CD4-positive, alpha-beta T cell treated with Interferon alpha-2 for 1 hour (primary cell): ENCODE measurements around the gene PCDHGA5.
"Not testable (repeated sequence)": the region's sequence is repeated elsewhere in the genome, so short reads cannot be mapped to it uniquely, and the experiment has no call there.

Experiments
- DNase-seq, 2 donors: peaks; one replicate each; pipeline ENCODE4 v3.0.0-alpha.2; 2020 to 2022

PCDHGA5 gene

DNA sequence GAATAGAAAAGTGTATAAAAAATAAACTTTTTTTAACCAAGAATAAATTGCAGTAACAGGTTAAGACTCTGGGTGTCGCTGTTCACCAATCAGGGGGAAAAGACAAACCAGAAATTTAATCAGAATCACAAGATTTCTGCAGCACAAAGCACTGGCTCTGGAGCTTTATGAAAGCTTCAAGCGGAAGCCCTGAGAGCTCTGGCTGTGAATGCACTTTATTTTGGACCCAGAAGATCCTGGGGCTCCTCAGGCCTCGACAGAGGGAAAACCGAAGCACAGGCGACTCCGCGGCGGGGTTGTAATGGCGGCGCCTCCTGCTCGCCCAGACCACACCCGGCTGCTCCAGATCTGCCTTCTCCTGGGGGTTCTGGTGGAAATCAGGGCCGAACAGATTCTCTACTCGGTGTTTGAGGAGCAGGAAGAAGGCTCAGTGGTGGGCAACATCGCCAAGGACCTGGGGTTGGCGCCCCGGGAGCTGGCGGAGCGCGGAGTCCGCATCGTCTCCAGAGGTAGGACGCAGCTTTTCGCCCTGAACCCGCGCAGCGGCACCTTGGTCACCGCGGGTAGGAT is 9.0 kb upstream of the PCDHGA5 start, which contains the start of gene PCDHGA4:
TSS of gene PCDHGA4 (plus strand) at position 122 of the 570 bp plus-strand sequence. CDS start at position 209, 87 bp downstream.
- peak in 1 of 2 donors; percentile 19 for DNase-seq

DNA sequence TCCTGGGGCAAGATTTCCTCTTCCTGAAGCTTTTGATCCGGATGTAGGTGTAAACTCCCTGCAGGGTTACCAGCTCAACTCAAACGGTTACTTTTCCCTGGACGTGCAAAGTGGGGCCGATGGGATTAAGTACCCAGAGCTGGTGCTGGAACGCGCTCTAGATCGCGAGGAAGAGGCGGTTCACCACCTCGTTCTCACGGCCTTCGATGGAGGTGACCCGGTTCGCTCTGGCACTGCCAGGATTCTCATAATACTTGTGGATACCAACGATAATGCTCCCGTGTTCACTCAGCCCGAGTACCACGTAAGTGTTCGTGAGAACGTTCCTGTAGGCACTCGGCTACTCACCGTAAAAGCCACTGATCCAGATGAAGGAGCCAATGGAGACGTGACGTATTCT is 8.3 kb upstream of the PCDHGA5 start:
- no peak for DNase-seq

DNA sequence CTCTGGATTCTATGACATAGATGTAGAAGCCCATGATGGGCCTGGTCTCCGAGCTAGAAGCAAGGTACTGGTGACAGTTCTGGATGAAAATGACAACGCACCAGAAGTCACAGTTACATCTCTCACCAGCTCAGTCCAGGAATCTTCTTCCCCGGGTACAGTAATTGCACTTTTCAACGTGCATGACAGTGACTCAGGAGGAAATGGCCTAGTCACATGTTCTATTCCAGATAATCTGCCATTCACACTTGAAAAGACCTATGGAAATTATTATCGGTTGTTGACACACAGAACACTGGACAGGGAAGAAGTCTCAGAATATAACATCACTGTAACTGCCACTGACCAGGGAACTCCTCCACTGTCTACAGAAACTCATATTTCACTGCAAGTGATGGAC is 7.8 kb upstream of the PCDHGA5 start:
- no peak for DNase-seq

DNA sequence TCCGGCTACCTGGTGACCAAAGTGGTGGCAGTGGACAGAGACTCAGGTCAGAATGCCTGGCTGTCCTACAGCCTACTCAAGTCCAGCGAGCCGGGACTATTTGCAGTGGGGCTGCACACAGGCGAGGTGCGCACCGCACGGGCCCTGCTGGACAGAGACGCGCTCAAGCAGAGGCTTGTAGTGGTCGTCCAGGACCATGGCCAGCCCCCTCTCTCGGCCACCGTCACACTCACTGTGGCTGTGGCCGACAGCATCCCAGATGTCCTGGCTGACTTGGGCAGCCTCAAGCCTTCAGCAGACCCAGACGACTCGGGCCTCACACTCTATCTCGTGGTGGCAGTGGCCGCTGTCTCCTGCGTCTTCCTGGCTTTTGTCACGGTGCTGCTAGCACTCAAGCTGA is 7.0 kb upstream of the PCDHGA5 start:
- DNase-seq, result no peak

DNA sequence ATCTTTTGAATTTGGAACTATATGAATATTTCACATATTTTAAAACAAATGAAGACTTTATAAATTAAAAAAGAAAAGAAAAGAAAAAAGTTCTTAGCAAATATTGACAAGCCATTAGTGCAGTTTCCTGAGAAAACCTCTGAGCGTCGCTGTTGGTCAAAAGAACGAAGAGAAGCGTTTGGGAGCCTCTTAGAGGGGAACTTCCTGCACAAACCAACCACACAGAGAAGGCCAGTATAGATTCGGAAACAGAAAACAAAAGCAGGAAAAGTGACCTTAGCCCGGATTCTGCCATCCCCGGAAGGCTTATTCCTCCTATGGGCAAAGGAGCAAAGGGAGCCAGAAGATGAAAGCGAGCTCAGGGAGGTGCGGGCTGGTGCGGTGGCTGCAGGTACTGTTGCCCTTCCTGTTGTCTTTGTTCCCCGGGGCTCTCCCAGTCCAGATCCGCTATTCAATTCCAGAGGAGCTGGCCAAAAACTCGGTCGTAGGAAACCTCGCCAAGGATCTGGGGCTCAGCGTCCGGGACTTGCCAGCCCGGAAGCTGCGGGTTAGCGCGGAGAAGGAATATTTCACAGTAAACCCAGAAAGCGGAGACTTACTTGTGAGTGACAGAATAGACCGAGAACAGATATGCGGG is 4.1 kb upstream of the PCDHGA5 start, which contains the start of gene PCDHGB2:
TSS of gene PCDHGB2 (plus strand) at position 205 of the 637 bp plus-strand sequence. CDS start at position 347, 142 bp downstream.
- peak in 1 of 2 donors; percentile 51 for DNase-seq

DNA sequence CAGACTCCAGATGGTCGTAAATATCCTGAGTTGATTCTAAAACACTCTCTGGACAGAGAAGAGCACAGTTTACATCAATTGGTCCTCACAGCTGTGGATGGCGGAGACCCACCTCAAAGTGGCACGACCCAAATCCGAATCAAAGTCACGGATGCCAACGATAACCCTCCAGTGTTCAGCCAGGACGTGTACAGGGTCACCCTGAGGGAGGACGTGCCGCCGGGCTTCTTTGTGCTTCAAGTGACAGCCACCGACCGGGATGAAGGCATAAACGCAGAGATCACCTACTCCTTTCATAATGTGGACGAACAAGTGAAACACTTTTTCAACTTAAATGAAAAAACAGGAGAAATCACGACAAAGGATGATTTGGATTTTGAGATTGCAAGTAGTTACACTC is 3.3 kb upstream of the PCDHGA5 start:
- no peak for DNase-seq

DNA sequence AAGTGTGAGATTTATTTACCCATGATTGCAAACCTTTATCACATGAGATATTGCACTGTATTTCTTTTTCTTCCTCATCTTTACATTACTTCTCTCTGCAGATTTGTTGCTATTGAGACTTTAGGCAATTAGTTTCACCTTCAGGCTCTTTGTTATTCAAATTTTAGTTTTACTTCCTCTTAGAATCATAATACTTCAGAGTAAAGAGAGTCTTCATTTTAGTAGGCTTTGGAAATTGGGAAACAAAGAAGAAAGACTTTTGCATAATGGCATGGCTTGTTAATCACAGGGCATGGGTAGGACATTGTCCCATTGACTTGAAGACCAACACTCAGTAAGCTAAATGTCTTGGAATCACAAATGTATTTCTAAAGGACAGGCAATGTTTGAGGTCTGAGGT is 1.2 kb upstream of the PCDHGA5 start:
- no peak for DNase-seq

DNA sequence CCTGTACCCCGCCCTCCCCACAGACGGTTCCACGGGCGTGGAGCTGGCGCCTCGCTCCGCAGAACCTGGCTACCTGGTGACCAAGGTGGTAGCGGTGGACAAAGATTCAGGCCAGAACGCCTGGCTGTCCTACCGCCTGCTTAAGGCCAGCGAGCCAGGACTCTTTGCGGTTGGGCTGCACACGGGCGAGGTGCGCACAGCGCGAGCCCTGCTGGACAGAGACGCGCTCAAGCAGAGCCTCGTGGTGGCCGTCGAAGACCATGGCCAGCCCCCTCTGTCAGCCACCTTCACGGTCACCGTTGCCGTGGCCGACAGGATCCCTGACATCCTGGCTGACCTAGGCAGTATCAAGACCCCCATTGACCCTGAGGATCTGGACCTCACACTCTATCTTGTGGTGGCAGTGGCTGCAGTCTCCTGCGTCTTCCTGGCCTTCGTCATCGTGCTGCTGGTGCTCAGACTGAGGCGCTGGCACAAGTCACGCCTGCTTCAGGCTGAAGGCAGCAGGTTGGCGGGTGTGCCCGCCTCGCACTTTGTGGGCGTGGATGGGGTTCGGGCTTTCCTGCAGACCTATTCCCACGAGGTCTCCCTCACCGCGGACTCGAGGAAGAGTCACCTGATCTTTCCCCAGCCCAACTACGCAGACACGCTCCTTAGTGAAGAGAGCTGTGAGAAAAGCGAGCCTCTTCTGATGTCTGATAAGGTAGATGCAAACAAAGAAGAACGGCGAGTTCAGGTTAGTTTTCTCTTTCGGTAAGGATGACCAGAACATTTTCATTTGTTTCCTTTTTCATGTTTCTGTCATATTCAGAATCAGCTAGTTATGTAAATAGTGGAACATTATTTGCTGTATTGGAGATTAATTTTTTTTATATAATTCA is 2.3 kb downstream of the PCDHGA5 start:
- no peak for DNase-seq

DNA sequence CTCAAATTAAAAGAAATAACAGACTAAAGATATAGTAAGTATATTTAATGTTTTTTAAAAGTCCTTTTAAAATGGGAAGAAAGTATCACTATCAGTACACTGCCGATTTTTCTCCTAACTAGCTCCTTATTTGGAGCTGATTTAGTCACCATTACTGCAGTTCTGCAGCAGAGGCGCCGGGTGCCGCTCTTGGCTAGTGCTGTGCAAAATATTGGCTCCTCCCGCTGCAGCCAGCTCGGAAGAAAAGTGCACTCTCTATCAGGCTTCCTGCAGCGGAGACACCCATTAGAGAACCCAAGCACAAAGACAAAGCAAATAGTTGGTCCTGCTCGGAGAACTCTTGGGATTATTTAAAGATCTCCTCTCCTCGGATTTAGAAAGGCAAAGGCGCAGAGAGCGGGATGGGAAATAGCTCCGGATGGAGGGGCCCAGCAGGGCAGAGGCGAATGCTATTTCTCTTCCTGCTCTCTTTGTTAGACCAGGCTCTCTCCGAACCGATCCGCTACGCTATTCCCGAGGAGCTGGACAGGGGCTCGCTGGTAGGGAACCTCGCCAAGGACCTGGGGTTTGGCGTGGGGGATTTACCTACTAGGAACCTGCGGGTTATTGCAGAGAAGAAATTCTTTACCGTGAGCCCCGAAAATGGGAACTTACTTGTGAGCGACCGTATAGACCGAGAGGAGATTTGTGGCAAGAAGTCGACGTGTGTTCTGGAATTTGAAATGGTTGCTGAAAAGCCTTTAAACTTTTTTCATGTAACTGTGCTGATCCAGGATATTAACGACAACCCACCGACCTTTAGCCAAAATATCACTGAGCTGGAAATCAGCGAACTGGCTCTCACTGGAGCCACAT is 6.3 kb downstream of the PCDHGA5 start, which contains the start of gene PCDHGB3:
TSS of gene PCDHGB3 (plus strand) at position 249 of the 855 bp plus-strand sequence. CDS start at position 402, 153 bp downstream.
- DNase-seq, result peak in 1 of 2 donors; percentile 54

DNA sequence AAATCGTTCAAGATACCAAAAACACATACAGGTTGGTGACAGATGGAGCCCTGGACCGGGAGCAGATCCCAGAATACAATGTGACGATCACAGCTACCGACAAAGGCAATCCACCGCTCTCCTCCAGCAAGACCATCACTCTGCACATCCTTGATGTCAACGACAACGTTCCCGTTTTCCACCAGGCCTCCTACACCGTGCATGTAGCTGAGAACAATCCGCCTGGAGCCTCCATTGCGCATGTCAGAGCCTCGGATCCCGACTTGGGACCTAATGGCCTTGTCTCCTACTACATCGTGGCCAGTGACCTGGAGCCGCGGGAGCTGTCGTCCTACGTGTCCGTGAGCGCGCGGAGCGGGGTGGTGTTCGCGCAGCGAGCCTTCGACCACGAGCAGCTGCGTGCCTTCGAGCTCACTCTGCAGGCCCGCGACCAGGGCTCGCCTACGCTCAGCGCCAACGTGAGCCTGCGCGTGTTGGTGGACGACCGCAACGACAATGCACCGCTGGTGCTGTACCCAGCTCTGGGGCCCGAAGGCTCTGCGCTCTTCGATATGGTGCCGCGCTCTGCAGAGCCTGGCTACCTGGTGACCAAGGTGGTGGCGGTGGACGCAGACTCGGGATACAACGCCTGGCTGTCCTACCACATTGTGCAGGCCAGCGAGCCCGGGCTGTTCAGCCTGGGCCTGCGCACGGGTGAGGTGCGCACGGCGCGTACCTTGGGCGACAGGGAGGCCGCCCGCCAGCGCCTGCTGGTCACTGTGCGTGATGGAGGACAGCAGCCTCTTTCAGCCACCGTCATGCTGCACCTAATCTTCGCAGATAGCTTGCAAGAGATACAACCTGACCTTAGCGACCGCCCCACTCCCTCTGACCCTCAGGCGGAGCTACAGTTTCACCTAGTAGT is 7.9 kb downstream of the PCDHGA5 start:
- no peak for DNase-seq

DNA sequence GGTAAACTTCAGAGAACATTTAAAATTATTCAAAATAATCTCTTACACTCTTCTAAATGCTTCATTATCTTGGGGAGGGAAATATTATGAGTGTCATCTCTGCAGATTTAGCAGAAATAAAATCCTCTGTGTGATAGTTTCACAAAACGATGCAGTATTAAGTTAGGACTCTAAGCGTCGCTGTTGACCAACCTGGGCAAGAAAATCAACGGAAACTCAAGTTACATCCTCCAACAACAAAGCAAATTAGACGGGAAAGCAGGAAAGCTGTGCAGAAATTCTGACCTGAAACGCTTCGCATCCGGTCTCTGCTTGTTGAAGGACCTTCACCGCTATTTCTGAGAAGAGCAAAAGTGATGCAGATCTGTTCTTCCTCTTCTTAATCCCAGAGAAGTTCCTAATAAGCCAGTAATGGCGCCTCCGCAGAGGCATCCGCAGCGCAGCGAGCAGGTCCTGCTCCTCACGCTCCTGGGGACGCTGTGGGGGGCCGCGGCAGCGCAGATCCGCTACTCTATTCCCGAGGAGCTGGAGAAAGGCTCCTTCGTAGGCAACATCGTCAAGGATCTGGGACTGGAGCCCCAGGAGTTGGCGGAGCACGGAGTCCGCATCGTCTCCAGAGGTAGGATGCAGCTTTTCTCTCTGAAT is 9.8 kb downstream of the PCDHGA5 start, which contains the start of gene PCDHGA6:
TSS of gene PCDHGA6 (plus strand) at position 219 of the 645 bp plus-strand sequence. CDS start at position 412, 193 bp downstream.
- peak in 1 of 2 donors; percentile 21 for DNase-seq

DNA sequence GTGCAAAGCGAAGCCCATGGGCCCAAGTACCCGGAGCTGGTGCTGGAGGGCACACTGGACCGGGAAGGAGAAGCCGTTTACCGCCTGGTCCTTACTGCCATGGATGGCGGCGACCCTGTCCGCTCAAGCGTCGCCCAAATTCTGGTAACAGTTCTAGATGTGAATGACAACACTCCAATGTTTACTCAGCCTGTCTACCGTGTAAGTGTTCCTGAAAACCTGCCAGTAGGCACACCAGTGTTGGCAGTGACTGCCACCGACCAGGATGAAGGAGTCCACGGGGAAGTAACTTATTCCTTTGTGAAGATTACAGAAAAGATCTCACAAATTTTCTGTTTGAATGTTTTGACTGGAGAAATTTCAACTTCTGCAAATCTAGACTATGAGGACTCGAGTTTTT is 10.7 kb downstream of the PCDHGA5 start:
- DNase-seq, result no peak

DNA sequence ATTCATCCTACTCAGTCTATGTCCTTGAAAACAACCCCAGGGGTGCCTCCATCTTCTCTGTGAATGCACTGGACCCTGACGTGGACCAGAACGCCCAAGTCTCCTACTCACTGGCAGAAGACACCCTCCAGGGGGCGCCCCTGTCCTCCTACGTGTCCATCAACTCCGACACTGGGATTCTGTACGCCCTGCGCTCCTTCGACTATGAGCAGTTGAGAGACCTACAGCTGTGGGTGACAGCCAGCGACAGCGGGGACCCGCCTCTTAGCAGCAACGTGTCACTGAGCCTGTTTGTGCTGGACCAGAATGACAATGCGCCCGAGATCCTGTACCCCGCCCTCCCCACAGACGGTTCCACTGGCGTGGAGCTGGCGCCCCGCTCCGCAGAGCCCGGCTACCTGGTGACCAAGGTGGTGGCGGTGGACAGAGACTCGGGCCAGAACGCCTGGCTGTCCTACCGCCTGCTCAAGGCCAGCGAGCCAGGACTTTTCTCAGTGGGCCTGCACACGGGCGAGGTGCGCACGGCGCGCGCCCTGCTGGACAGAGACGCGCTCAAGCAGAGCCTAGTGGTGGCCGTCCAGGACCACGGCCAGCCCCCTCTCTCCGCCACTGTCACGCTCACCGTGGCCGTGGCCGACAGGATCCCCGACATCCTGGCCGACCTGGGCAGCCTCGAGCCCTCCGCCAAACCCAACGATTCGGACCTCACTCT is 11.6 kb downstream of the PCDHGA5 start:
- not testable (repeated sequence) for DNase-seq

DNA sequence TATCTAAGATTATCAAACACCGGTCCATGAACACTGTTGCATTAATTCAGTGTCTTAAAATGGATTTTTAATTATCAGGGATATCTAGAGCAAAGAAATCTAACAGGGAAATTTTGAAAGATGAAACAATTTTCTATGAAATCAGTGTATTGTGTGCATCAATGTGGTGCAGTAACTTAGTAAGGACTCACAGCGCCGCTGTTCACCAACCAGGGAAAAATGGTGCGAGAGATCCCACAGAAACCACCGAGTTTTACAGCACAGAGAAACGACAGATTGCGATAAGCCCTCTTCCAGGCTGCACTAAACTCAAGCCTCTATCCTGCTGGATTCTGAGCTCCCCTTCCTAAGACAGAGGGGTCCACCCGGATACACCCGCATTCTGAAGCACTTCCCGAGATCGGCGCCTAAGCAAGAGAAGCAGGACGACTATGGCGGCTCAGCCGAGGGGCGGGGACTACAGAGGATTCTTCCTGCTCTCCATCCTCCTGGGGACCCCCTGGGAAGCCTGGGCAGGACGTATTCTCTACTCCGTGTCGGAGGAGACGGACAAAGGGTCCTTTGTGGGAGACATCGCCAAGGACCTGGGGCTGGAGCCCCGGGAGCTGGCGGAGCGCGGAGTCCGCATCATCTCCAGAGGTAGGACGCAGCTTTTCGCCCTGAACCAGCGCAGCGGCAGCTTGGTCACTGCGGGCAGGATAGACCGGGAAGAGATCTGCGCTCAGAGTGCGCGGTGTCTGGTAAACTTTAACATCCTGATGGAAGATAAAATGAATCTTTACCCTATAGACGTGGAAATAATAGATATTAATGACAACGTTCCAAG is 18.7 kb downstream of the PCDHGA5 start, which contains the start of gene PCDHGA7:
TSS of gene PCDHGA7 (plus strand) at position 274 of the 826 bp plus-strand sequence. CDS start at position 432, 158 bp downstream.
- no peak for DNase-seq

DNA sequence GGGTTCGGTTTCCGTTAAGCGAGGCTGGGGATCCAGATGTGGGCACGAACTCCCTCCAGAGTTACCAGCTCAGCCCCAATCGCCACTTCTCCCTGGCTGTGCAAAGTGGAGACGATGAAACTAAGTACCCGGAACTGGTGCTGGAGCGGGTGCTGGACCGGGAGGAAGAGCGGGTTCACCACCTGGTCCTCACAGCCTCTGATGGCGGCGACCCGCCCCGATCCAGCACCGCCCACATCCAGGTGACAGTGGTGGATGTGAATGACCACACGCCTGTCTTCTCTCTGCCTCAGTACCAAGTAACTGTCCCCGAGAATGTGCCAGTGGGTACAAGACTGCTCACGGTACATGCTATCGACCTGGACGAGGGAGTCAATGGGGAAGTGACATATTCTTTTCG is 19.4 kb downstream of the PCDHGA5 start:
- DNase-seq, result no peak

DNA sequence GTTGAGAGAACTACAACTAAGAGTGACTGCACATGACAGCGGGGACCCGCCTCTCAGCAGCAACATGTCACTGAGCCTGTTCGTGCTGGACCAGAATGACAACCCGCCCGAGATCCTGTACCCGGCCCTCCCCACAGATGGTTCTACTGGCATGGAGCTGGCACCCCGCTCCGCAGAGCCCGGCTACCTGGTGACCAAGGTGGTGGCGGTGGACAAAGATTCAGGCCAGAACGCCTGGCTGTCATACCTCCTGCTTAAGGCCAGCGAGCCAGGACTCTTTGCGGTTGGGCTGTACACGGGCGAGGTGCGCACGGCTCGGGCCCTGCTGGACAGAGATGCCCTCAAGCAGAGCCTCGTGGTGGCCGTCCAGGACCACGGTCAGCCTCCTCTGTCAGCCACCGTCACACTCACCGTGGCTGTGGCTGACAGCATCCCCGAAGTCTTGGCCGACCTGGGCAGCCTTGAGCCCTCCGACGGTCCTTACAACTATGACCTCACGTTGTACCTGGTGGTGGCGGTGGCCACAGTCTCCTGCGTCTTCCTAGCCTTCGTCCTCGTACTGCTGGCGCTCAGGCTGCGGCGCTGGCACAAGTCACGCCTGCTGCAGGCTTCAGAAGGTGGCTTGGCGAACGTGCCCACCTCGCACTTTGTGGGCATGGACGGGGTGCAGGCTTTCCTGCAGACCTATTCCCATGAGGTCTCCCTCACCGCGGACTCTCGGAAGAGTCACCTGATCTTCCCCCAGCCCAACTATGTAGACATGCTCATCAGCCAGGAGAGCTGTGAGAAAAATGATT is 20.7 kb downstream of the PCDHGA5 start:
- no peak for DNase-seq

DNA sequence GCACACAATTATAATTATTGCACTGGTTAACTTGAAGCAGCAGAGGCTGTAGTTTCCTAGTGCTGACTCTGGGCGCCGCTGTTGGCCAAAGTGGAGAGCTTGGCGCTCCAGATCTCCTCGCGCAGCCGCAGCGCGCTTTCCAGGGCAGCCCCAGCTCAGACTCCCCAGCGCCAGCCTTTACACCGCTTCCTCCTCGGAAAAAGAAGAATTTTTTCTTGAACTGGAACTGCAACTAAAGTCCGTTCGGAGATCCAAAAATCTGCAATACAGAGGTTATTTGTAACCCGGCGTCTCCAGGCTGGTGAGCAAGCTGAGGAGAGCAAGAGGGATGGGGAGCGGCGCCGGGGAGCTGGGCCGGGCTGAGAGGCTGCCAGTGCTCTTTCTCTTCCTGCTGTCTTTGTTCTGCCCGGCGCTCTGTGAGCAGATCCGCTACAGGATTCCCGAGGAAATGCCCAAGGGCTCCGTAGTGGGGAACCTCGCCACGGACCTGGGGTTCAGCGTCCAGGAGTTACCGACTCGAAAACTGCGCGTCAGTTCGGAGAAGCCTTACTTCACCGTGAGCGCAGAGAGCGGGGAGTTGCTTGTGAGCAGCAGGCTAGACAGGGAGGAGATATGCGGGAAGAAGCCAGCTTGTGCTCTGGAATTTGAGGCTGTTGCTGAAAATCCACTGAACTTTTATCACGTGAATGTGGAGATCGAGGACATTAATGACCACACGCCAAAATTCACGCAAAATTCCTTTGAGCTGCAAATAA is 23.8 kb downstream of the PCDHGA5 start, which contains the start of gene PCDHGB4:
TSS of gene PCDHGB4 (plus strand) at position 142 of the 755 bp plus-strand sequence. CDS start at position 329, 187 bp downstream.
- peak in 1 of 2 donors; percentile 33 for DNase-seq
